ENCODE measurements around the gene TBL3.

TBL3 gene

GRCh38 chr16:1981398-1981836 is 9.6 kb downstream of the TBL3 start, which contains the start of gene NOXO1:
Gene NOXO1, minus strand, starts transcription at chr16:1981469. Its CDS starts 290 bp downstream, at chr16:1981179.
- H3K4me1 Mint-ChIP-seq (ENCODE audit: low read depth), result peaks cover 20% of the 10 kb centered on the region
- no peak for DNase-seq
- no peak within 1 kb of the TSS for H3K4me3 Mint-ChIP-seq
- peak within 1 kb of the TSS; percentile 66 for H3K27ac Mint-ChIP-seq
- no peaks in the 10 kb centered on the region for H3K9me3 Mint-ChIP-seq
- H3K27me3 Mint-ChIP-seq, result peaks cover 39% of the 10 kb centered on the region
- H3K36me3 Mint-ChIP-seq (ENCODE audit: low read depth), result peaks cover 43% of the 10 kb centered on the region

DNA sequence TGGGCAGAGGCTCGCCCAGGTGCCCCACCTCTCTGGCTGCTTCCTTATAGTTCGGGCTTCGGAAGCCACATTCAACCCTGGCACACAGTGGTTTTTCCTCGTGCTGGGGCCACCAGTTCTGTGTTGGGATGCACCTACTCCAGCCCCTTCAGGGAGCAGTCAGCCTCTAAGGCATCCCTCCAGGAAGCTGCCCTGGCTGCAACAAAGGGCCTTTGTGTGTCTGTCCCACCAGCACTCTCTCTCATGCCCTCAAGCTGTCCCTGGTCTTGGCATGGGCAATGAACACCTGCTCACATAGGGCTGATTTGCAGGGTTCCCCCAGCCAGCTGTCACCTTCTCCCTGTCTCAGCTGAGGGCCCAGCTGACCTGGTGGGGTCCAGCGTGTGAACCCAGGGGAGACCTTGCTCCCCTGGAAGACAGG is 10.2 kb downstream of the TBL3 start:
- Mint-ChIP-seq H3K36me3 (ENCODE audit: low read depth) (peaks cover 43% of the 10 kb centered on the region), H3K27me3 (peaks cover 39% of the 10 kb centered on the region), H3K4me1 (ENCODE audit: low read depth) (peaks cover 20% of the 10 kb centered on the region), H3K27ac (no peak overlapping the region), H3K4me3 (no peak overlapping the region), H3K9me3 (no peaks in the 10 kb centered on the region)
- no peak for DNase-seq

DNA sequence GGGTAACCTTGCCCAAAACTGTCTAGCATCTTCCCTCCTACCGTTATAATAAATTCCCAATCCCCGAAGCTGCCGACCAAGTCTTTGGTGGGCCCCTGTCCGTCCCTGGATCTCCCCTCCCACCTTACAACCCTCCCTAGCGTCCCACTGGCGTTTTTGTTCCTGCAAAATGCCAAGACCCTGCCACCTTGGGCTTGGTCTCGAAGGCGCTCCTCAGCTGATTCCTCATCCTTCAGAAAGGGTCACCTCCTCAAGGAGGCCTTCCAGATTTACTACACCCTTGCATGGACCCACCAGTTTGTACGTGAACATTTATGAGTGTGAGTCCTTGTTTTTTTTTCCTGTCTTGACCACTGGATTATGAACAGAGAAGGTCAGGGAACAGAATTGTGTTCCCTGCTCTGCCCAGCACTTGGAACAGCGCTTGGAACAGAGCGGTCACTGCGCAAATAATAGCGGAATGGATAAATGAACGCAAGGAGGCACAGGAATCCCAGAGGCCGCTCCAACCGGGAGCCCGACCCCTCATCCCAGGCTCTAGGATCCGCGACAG is 11.2 kb downstream of the TBL3 start:
- no peaks in the 10 kb centered on the region for H3K9me3 Mint-ChIP-seq
- peaks cover 43% of the 10 kb centered on the region for H3K27me3 Mint-ChIP-seq
- peak overlapping the region; percentile 70 for H3K4me3 Mint-ChIP-seq
- no peak for DNase-seq
- peaks cover 20% of the 10 kb centered on the region for H3K4me1 Mint-ChIP-seq (ENCODE audit: low read depth)
- H3K36me3 Mint-ChIP-seq (ENCODE audit: low read depth), result peaks cover 33% of the 10 kb centered on the region
- H3K27ac Mint-ChIP-seq, result no peak overlapping the region

- H3K27ac Mint-ChIP-seq, result peak within 1 kb of the TSS; percentile 68
- peaks cover 28% of the 10 kb centered on the region for H3K36me3 Mint-ChIP-seq (ENCODE audit: low read depth)
- peak; percentile 85 for DNase-seq
- peaks cover 20% of the 10 kb centered on the region for H3K4me1 Mint-ChIP-seq (ENCODE audit: low read depth)
- peaks cover 47% of the 10 kb centered on the region for H3K27me3 Mint-ChIP-seq
- H3K9me3 Mint-ChIP-seq, result no peaks in the 10 kb centered on the region
- peak within 1 kb of the TSS; percentile 88 for H3K4me3 Mint-ChIP-seq
These were observed 11.9 kb downstream of the TBL3 start, which contains the start of gene GFER for GRCh38 chr16:1983544-1984346. Gene GFER, plus strand, starts transcription at chr16:1984193. Its CDS starts 26 bp downstream, at chr16:1984219.

DNA sequence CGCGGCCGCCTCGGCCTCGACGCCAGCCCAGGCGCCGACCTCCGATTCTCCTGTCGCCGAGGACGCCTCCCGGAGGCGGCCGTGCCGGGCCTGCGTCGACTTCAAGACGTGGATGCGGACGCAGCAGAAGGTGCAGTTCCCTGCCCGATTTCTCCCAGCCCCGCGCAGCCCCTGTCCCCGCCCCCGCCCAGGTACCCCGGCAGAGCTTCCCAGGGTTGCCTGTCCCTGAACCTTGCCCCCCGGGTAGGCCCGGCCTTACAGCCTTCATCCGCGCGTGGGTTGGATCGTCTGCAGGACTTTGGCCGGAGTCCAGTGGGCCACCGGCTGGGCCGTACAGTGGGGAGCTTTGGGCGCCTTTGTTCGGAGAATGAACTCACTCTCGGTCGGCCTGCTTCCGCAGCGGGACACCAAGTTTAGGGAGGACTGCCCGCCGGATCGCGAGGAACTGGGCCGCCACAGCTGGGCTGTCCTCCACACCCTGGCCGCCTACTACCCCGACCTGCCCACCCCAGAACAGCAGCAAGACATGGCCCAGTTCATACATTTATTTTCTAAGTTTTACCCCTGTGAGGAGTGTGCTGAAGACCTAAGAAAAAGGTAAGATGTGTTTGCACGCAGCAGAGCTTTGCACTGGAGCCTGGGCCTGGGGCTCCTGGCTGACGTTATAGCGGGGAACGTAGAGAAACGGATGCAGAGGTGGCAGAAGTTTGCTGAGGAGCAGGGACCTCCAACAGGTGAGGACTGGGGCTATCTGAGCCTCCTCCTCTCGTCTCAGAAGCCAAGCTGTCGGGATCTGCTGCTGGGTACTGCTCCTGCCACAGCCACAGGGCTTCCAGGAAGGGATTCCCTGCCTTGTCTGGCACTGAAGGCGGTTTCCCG is 12.7 kb downstream of the TBL3 start:
- no peak for DNase-seq
- H3K4me3 Mint-ChIP-seq, result peak overlapping the region; percentile 88
- peak overlapping the region; percentile 68 for H3K27ac Mint-ChIP-seq
- no peaks in the 10 kb centered on the region for H3K9me3 Mint-ChIP-seq
- peaks cover 20% of the 10 kb centered on the region for H3K4me1 Mint-ChIP-seq (ENCODE audit: low read depth)
- peaks cover 52% of the 10 kb centered on the region for H3K27me3 Mint-ChIP-seq
- H3K36me3 Mint-ChIP-seq (ENCODE audit: low read depth), result peaks cover 26% of the 10 kb centered on the region

GRCh38 chr16:1985466-1986150 is 13.8 kb downstream of the TBL3 start:
- no peak for DNase-seq
- Mint-ChIP-seq H3K4me3 (peak overlapping the region; percentile 88), H3K9me3 (no peaks in the 10 kb centered on the region), H3K36me3 (ENCODE audit: low read depth) (peaks cover 26% of the 10 kb centered on the region), H3K27ac (peak overlapping the region; percentile 68), H3K27me3 (peaks cover 47% of the 10 kb centered on the region), H3K4me1 (ENCODE audit: low read depth) (peaks cover 23% of the 10 kb centered on the region)

DNA sequence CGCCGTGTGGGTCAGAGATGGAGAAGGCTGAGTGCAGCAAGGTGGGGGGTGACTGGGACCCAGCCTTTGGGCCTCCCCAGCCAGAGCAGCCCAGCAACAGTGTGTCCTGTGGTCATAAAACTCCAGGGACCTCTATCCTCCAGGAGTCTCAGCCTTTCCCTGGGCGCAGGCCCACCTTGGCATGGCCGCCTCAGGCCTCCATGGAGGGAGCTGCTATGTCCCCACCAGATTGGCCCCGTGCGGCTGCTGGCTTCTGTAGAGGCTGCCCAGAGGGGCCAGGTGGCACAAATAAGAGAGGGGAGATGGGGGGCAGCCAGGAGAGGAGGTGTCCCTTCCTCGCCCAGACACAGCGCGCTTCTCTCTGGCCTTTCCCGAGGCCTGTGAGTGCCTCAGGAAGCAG is 15.3 kb downstream of the TBL3 start:
- DNase-seq, result no peak
- Mint-ChIP-seq H3K27me3 (peaks cover 40% of the 10 kb centered on the region), H3K9me3 (no peaks in the 10 kb centered on the region), H3K4me3 (no peak overlapping the region), H3K36me3 (ENCODE audit: low read depth) (peaks cover 26% of the 10 kb centered on the region), H3K27ac (no peak overlapping the region), H3K4me1 (ENCODE audit: low read depth) (peaks cover 32% of the 10 kb centered on the region)

DNA sequence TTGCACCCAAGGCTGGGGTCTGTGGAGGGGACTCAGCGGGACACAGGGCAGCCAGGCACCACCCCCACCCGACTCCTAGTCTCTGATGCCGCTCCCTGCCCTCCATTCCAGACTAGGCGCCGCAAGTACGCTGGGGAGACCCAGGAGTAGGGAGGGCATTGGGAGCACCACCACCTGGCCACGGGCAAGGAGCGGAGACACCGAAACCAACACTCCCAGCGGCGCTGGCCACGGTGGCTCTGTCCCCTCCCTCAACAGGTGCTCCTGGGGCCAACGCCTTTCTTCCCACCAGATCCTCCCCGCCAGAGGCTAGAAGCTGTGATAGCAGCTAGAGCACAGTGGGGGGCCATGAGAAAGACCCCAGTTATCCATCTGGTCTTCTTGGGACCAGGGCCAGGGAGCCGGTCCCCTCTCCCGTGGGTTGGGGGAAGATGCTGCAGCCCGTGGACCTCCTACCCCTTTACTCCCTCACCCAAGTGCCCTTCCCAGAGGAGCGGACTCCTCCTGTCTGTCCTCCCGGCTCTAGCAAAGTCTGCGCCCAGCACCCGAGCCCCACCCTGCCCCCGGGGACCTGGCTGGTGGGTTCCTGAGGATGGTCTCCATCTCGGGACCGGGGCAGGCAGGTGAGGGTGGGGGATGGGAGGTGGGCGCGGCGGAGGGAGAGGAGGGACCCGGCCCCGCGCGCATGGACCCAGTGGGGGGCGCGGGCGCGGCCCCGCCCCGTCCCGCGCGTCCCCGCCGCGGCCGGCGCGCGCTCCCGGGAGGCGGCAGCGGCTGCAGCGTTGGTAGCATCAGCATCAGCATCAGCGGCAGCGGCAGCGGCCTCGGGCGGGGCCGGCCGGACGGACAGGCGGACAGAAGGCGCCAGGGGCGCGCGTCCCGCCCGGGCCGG is 17.6 kb downstream of the TBL3 start, which contains the start of gene SYNGR3:
SYNGR3 (plus strand) TSS at position 762 of the 892 bp plus-strand sequence. CDS start 133 bp downstream, outside the sequence.
- H3K9me3 Mint-ChIP-seq, result peaks cover 2% of the 10 kb centered on the region
- peak within 1 kb of the TSS; percentile 63 for H3K4me3 Mint-ChIP-seq
- peaks cover 38% of the 10 kb centered on the region for H3K4me1 Mint-ChIP-seq (ENCODE audit: low read depth)
- H3K27me3 Mint-ChIP-seq, result peaks cover 29% of the 10 kb centered on the region
- H3K27ac Mint-ChIP-seq, result peak within 1 kb of the TSS; percentile 53
- H3K36me3 Mint-ChIP-seq (ENCODE audit: low read depth), result peaks cover 25% of the 10 kb centered on the region
- no peak for DNase-seq

DNA sequence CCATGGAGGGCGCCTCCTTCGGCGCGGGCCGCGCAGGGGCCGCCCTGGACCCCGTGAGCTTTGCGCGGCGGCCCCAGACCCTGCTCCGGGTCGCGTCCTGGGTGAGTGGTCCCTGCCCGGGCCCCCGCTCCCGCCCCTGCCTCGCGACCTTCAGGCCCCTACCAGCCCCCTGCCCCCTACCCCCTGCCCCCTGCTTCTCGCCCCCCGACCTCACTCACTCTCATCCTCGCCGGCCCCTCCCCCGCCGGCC is 18.2 kb downstream of the TBL3 start:
- peaks cover 33% of the 10 kb centered on the region for H3K4me1 Mint-ChIP-seq (ENCODE audit: low read depth)
- no peak overlapping the region for H3K27ac Mint-ChIP-seq
- DNase-seq, result no peak
- peaks cover 29% of the 10 kb centered on the region for H3K27me3 Mint-ChIP-seq
- peaks cover 21% of the 10 kb centered on the region for H3K36me3 Mint-ChIP-seq (ENCODE audit: low read depth)
- H3K9me3 Mint-ChIP-seq, result peaks cover 2% of the 10 kb centered on the region
- H3K4me3 Mint-ChIP-seq, result no peak overlapping the region

DNA sequence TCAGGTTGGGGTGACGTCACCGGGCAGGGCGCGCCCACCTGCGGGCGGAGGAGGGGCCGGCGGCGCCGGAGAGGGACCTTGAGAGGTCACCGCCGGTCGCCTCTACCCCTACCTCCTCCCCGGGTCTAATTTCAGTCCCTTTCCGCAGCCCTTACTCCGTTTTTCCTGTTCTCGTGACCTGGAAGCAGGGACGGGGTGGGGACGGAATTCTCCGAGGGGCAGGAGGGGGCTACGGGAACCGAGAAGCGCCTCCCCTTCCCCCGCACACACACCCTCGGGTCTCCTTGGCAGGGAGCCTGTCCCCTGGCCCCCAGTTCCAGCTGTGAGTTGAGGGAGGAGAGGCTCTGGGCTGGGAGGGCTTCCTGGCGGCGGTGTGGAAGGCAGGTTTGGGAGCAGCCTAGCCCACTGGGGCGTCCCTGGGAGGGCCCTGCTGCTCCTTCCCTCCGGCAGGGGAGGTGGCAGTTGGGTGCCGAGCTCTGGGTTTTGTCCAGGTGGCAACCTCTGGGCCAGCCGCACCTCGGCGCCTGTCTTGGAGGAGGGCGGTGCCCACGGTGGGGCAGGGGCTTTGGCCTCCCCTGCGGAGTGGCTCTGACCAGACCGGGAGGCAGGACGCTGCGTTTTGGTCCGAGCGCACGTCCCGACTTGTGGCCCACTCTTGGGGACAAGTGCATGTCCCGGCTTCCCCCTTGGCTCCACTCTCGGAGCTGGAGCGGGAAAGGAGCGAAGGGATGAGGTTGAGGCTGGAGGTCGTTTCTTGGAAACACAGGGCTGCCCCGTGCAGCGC is 18.7 kb downstream of the TBL3 start:
- peak; percentile 57 for DNase-seq
- Mint-ChIP-seq H3K27me3 (peaks cover 29% of the 10 kb centered on the region), H3K9me3 (peaks cover 2% of the 10 kb centered on the region), H3K4me3 (peak overlapping the region; percentile 63), H3K4me1 (ENCODE audit: low read depth) (peaks cover 27% of the 10 kb centered on the region), H3K27ac (peak overlapping the region; percentile 76), H3K36me3 (ENCODE audit: low read depth) (peaks cover 21% of the 10 kb centered on the region)

DNA sequence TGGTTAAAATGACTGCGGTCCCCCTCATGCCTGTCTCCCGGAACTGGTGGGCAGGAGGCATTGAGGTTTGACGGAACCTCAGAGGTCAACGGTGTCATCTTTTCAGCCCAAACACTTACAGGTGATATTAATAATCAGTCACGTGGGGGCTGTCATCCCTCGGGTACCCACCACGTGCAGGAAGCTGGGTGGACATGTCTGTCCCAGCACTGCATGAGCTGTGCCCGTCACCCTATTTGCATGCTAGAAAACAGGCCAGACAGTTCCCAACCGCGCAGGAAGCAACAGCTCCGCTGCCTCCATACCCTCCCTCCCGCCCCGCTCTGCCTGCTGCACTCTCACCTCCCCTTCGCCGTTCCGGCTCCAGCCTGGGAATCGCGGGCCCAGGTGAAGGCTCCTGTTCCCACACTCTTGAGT is 19.3 kb downstream of the TBL3 start:
- H3K27ac Mint-ChIP-seq, result peak overlapping the region; percentile 76
- peak overlapping the region; percentile 63 for H3K4me3 Mint-ChIP-seq
- peaks cover 29% of the 10 kb centered on the region for H3K27me3 Mint-ChIP-seq
- DNase-seq, result peak; percentile 65
- H3K4me1 Mint-ChIP-seq (ENCODE audit: low read depth), result peaks cover 27% of the 10 kb centered on the region
- peaks cover 18% of the 10 kb centered on the region for H3K36me3 Mint-ChIP-seq (ENCODE audit: low read depth)
- H3K9me3 Mint-ChIP-seq, result peaks cover 2% of the 10 kb centered on the region

DNA sequence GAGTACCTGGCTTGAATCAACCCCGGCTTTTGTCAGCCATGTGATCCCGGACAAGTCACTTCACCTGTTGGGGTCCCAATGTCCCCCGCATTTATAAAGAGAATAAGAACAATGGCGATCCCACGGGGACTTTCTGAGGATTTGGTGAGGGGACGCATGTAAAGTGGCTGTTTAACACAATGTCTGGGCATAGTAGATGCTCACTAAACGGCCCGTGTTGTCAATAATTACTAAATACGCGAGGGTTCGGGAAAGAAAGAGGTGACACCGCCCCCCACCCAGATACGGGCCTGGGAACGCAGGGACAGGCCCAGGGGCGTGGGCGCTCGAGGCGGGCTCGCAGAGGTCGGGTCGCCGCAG is 19.7 kb downstream of the TBL3 start:
- Mint-ChIP-seq H3K4me1 (ENCODE audit: low read depth) (peaks cover 30% of the 10 kb centered on the region), H3K4me3 (peak overlapping the region; percentile 63), H3K9me3 (peaks cover 2% of the 10 kb centered on the region), H3K27ac (peak overlapping the region; percentile 76), H3K27me3 (peaks cover 29% of the 10 kb centered on the region), H3K36me3 (ENCODE audit: low read depth) (peaks cover 18% of the 10 kb centered on the region)
- DNase-seq, result no peak
